ENCODE results near the gene FRMD1.
"Not testable (repeated sequence)": the region's sequence is repeated elsewhere in the genome, so short reads cannot be mapped to it uniquely, and the experiment has no call there.

The FRMD1 gene

DNA sequence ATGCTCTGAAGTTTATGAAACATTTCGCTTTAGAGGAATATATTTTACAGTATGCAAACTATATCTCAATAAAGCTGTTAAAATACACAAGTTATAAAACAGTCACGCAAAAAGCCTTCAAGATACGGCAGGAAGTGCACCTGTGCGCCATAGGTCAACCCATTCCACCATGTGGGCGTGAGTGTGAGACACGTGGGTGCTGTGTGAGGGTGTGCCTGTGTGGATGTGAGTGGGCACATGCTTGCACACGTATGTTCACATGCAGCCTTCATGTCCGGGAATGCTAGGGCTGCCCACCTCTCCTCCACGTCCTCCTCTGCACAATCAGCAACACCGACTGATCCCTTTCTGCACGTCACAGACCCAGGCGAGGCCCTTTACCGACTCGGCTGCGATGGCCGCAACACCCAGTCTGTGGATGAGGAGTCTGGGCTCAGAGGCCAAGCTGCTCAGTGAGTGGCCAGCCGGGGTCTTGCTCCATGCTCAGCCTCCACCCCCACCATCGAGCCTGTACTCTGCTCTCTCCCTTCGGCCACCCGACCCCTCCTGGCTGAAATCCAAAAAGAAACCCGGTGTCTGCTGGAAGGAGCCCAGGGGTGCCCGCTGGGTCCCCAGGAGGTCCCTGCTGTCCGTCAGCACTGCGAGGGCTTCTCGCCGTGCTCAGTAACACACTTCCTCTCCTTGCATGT, 3.0 kb upstream of the FRMD1 start:
- Mint-ChIP-seq H3K27me3 (no peaks in the 10 kb centered on the region), H3K9me3 (no peaks in the 10 kb centered on the region), H3K4me3 (no peak overlapping the region), H3K4me1 (no peaks in the 10 kb centered on the region), H3K36me3 (ENCODE audit: low read depth) (no peaks in the 10 kb centered on the region), H3K27ac (no peak overlapping the region)
- ATAC-seq (no peak), DNase-seq (no peak)

GRCh38 chr6:168080393-168081077, 1.5 kb upstream of the FRMD1 start:
- no peak for ATAC-seq
- Mint-ChIP-seq H3K27me3 (no peaks in the 10 kb centered on the region), H3K4me1 (no peaks in the 10 kb centered on the region), H3K36me3 (ENCODE audit: low read depth) (no peaks in the 10 kb centered on the region), H3K9me3 (no peaks in the 10 kb centered on the region), H3K4me3 (no peak overlapping the region), H3K27ac (no peak overlapping the region)
- no peak for DNase-seq

DNA sequence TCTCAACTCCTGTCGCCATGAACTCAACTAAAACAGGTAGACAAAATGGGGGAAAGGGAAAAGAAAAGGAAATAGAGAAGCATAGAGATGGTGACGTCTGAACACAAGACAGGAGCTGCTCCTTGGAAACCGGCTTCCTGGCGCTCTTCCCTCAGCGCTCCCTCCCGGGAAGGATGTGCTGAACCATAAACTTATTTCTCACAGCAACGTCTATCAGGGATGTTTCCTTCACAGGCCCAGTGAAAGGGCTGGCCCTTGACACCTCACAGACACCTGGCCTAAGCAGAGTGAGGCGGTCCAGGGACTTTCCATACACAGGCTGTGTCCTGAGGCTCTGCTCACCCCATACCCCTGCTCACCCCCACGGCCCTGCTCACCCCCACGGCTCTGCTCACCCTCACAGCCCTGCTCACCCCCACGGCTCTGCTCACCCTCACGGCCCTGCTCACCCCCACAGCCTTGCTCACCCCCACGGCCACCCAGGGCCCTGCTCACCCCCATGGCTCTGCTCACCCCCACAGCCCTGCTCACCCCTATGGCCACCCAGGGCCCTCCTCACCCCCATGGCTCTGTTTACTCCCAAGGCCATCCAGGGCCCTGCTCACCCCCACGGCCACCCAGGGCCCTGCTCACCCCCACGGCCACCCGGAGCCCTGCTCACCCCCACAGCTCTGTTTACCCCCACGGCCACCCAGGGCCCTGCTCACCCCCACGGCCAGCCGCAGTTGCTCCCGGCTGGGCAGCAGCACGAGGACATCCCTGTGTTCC, 653 bp downstream of the FRMD1 start:
- Mint-ChIP-seq H3K36me3 (ENCODE audit: low read depth) (no peaks in the 10 kb centered on the region), H3K9me3 (no peaks in the 10 kb centered on the region), H3K4me1 (no peaks in the 10 kb centered on the region), H3K4me3 (no peak overlapping the region), H3K27ac (no peak overlapping the region), H3K27me3 (no peaks in the 10 kb centered on the region)
- DNase-seq (no peak), ATAC-seq (no peak)

GRCh38 chr6:168077401-168077800, 1.6 kb downstream of the FRMD1 start:
- H3K27me3 Mint-ChIP-seq; ATAC-seq; DNase-seq; H3K27ac Mint-ChIP-seq; H3K9me3 Mint-ChIP-seq; H3K4me1 Mint-ChIP-seq; H3K36me3 Mint-ChIP-seq (ENCODE audit: low read depth); H3K4me3 Mint-ChIP-seq: not testable (repeated sequence)

DNA sequence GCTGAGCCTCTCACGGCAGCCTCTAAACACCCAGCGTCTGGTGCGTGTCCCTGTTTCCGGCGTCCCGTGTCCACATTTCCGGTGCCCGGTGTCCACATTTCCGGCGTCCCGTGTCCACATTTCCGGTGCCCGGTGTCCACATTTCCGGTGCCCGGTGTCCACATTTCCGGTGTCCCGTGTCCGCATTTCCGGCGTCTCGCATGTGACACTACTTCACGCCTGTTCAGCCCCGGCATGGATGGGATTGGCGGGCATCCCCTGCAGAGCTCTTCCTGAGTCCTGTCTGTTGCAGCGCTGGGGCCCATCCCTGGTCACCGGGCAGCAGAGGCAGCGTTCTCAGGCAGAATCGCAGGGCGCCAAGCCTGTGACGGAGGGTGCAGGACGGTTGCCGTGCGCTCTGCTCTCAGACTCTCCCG, 3.2 kb downstream of the FRMD1 start:
- no peaks in the 10 kb centered on the region for H3K9me3 Mint-ChIP-seq
- no peaks in the 10 kb centered on the region for H3K27me3 Mint-ChIP-seq
- H3K4me3 Mint-ChIP-seq, result no peak overlapping the region
- no peak for DNase-seq
- ATAC-seq, result no peak
- no peaks in the 10 kb centered on the region for H3K4me1 Mint-ChIP-seq
- H3K27ac Mint-ChIP-seq, result no peak overlapping the region
- no peaks in the 10 kb centered on the region for H3K36me3 Mint-ChIP-seq (ENCODE audit: low read depth)

DNA sequence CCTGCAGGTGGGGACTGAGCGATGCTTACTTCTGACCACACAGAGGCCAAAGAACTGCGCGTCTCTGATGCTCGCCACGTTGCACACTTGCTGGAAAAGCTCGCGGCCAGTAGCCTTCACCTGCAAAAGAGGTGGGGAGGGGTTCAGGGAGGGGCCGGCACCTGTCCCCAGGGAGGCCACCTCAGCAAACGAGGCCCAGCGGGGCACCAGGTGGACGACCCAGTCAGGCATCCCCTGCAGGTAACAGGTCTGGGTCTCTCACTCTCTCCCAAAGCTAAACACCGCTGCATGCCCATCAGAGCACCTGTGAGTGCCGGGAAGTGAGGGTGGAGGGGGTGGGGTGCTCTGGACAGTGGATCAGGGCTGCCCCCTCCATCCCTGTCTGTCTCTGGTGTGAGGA, 3.8 kb downstream of the FRMD1 start:
- Mint-ChIP-seq H3K27me3 (no peaks in the 10 kb centered on the region), H3K4me3 (no peak overlapping the region), H3K9me3 (no peaks in the 10 kb centered on the region), H3K36me3 (ENCODE audit: low read depth) (no peaks in the 10 kb centered on the region), H3K4me1 (no peaks in the 10 kb centered on the region), H3K27ac (no peak overlapping the region)
- ATAC-seq (no peak), DNase-seq (no peak)

- H3K27ac Mint-ChIP-seq, result no peak overlapping the region
- H3K9me3 Mint-ChIP-seq, result no peaks in the 10 kb centered on the region
- DNase-seq, result no peak
- no peaks in the 10 kb centered on the region for H3K27me3 Mint-ChIP-seq
- H3K4me3 Mint-ChIP-seq, result no peak overlapping the region
- no peaks in the 10 kb centered on the region for H3K36me3 Mint-ChIP-seq (ENCODE audit: low read depth)
- H3K4me1 Mint-ChIP-seq, result no peaks in the 10 kb centered on the region
- ATAC-seq, result no peak
These were observed 4.9 kb downstream of the FRMD1 start for GRCh38 chr6:168073937-168074730.

GRCh38 chr6:168072730-168073129, 6.3 kb downstream of the FRMD1 start:
- Mint-ChIP-seq H3K4me1 (no peaks in the 10 kb centered on the region), H3K27ac (no peak overlapping the region), H3K27me3 (no peaks in the 10 kb centered on the region), H3K36me3 (ENCODE audit: low read depth) (no peaks in the 10 kb centered on the region), H3K4me3 (no peak overlapping the region), H3K9me3 (no peaks in the 10 kb centered on the region)
- ATAC-seq (no peak), DNase-seq (no peak)

GRCh38 chr6:168072261-168072660, 6.8 kb downstream of the FRMD1 start:
- no peaks in the 10 kb centered on the region for H3K9me3 Mint-ChIP-seq
- H3K4me3 Mint-ChIP-seq, result no peak overlapping the region
- H3K4me1 Mint-ChIP-seq, result no peaks in the 10 kb centered on the region
- ATAC-seq (no peak), DNase-seq (no peak)
- no peaks in the 10 kb centered on the region for H3K27me3 Mint-ChIP-seq
- H3K36me3 Mint-ChIP-seq (ENCODE audit: low read depth), result no peaks in the 10 kb centered on the region
- H3K27ac Mint-ChIP-seq, result no peak overlapping the region

DNA sequence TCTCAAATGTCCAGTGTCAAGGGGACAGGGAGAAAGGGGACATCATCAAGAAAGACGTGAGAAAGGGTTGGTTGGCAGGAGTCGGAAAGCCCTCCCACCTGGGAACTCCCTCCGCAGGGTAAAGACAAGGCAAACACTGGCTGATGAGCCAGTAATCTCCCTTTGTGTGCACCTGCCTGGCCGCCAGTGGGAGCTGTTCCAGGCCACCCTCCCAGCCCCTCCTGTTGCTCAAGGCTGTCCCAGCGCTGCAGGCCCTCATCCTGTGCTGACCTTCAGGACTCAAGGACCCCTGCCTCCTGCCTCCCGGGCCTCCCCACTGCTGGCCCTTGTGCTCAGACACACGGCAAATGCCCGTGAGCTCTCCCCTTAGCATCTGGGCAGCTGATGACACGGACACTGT, 7.4 kb downstream of the FRMD1 start:
- Mint-ChIP-seq H3K27me3 (no peaks in the 10 kb centered on the region), H3K4me3 (no peak overlapping the region), H3K9me3 (no peaks in the 10 kb centered on the region), H3K4me1 (no peaks in the 10 kb centered on the region), H3K36me3 (ENCODE audit: low read depth) (no peaks in the 10 kb centered on the region), H3K27ac (no peak overlapping the region)
- ATAC-seq, result no peak
- no peak for DNase-seq

GRCh38 chr6:168070804-168071203, 8.2 kb downstream of the FRMD1 start:
- no peak overlapping the region for H3K27ac Mint-ChIP-seq
- DNase-seq, result no peak
- H3K36me3 Mint-ChIP-seq (ENCODE audit: low read depth), result no peaks in the 10 kb centered on the region
- no peaks in the 10 kb centered on the region for H3K9me3 Mint-ChIP-seq
- H3K4me3 Mint-ChIP-seq, result no peak overlapping the region
- no peaks in the 10 kb centered on the region for H3K4me1 Mint-ChIP-seq
- no peak for ATAC-seq
- no peaks in the 10 kb centered on the region for H3K27me3 Mint-ChIP-seq

DNA sequence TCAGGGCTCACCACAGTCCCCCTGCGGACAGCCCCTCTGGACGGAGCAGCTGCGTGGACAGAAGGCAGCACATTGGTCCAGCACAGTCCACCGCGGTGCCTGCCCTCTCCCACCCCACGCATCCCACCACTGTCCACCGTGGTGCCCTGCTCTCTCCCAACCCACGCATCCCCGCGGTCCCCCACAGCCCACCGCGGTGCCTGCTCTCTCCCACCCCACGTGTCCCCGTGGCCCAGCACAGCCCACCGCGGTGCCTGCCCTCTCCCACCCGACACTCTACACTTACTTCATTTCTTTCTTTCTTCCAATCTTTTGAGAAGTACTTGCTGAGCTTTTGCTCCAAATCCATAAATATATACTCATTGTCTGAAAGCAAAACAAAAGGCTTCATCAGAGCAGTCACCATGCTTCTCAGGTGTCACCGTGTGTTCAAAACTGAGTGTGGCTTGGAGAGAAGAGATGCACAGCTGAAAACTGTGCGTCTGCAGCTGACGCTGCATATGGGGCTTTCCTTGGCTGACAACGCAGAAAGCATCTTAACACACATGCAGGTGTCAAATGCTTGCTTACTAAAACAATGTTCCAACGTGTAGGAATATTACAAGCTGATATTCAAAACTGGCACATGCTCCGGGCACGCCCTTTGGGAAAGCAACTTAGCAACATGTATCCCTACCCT, 11.8 kb downstream of the FRMD1 start:
- H3K36me3 Mint-ChIP-seq (ENCODE audit: low read depth), result no peaks in the 10 kb centered on the region
- no peak for DNase-seq
- H3K27ac Mint-ChIP-seq, result no peak overlapping the region
- H3K9me3 Mint-ChIP-seq, result no peaks in the 10 kb centered on the region
- H3K4me3 Mint-ChIP-seq, result no peak overlapping the region
- H3K4me1 Mint-ChIP-seq, result no peaks in the 10 kb centered on the region
- ATAC-seq, result no peak
- no peaks in the 10 kb centered on the region for H3K27me3 Mint-ChIP-seq

DNA sequence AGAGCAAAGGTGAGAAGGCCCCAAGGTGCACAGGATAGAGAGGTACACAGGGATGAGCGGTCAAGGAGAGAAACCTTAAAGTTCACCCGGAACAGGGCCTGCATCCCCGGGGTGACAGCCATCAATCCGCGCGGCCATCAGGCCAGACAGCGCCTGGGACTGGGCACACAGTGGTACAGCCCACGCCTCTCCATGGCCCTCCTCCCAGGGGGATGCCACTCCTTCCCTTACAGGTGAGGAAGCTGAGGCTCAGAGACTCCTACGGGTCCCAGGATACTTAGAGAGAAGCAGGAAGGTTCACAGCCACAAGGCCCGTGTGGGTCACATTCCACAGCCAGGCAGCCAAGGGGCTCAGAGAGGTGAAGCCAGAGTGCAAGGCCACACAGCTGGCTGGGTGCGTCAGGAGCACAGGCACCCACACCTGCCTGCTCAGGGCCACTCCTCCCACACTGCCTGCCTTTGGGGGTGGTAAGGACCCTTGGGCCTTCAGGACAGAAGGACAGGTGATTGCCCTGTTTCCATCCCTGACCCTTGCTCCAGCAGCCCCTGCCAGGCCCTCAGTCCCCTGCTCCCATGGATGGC, 14.7 kb downstream of the FRMD1 start:
- H3K4me3 Mint-ChIP-seq, result no peak overlapping the region
- H3K9me3 Mint-ChIP-seq, result no peaks in the 10 kb centered on the region
- H3K27me3 Mint-ChIP-seq, result no peaks in the 10 kb centered on the region
- ATAC-seq (no peak), DNase-seq (no peak)
- no peaks in the 10 kb centered on the region for H3K36me3 Mint-ChIP-seq (ENCODE audit: low read depth)
- H3K4me1 Mint-ChIP-seq, result no peaks in the 10 kb centered on the region
- no peak overlapping the region for H3K27ac Mint-ChIP-seq

- H3K27ac Mint-ChIP-seq, result no peak overlapping the region
- H3K36me3 Mint-ChIP-seq (ENCODE audit: low read depth), result no peaks in the 10 kb centered on the region
- no peak for DNase-seq
- no peak for ATAC-seq
- H3K4me1 Mint-ChIP-seq, result no peaks in the 10 kb centered on the region
- H3K9me3 Mint-ChIP-seq, result no peaks in the 10 kb centered on the region
- H3K27me3 Mint-ChIP-seq, result no peaks in the 10 kb centered on the region
- no peak overlapping the region for H3K4me3 Mint-ChIP-seq
These were observed 15.6 kb downstream of the FRMD1 start for GRCh38 chr6:168063431-168063830.
